GM12878 (cell line): Measurements from ENCODE around the gene OSBPL7. TPM values are rescaled to one million over a fixed set of nuclear protein-coding genes. Genes with fewer than 3 reads are reported as not detected.

ENCODE experiments used
- ATAC-seq: fragments of 200-7000 bp; cut with Tn5 transposase; 3 replicates; pipeline ENCODE4 v1.9.1; 2020; ENCODE audit warnings: mild to moderate bottlenecking, moderate library complexity
- BruUV-seq: library from RNA; stranded (reverse); fragments of 400-500 nt; replicated peaks from 2 replicates; lab custom pipeline; 2021; lab: Mats Ljungman, UMichigan
- CTCF ChIA-PET: fragments of 300-600 bp; sonication (Branson Sonifier 250); formaldehyde crosslinking; extraction: SDS; loops from one replicate; lab custom pipeline; 2021; ENCODE audit warnings: inconsistent platforms; lab: Yijun Ruan, JAX
- POLR2A ChIA-PET: fragments of 350-600 bp; formaldehyde crosslinking; extraction: SDS; loops from one replicate; lab custom pipeline; 2021; ENCODE audit warnings: inconsistent platforms; lab: Charles Lee
- RAD21 ChIA-PET: fragments of 300-600 bp; sonication (Branson Sonifier 250); formaldehyde crosslinking; loops from one replicate; lab custom pipeline; 2023; ENCODE audit warnings: antibody characterized with exemption; ENCODE audit not compliant: unreplicated experiment; lab: Charles Lee
- SMC1A ChIA-PET: fragments of 300-600 bp; sonication (Branson Sonifier 250); formaldehyde crosslinking; loops from one replicate; lab custom pipeline; 2023; ENCODE audit not compliant: unreplicated experiment, uncharacterized antibody; lab: Charles Lee
- DNase-seq: peaks from one replicate; pipeline ENCODE4 v3.0.0-alpha.2; 2011; ENCODE audit warnings: low read depth, low spot score
- FAIRE-seq: peaks from 3 replicates; lab custom pipeline; 2011; peaks lifted over from hg19 to GRCh38; lab: Jason Lieb, UNC
- H2AFZ ChIP-seq: 2 replicates; pipeline ENCODE4 v1.6.0; 2011; ENCODE audit warnings: low read depth, low read length, control low read depth; ENCODE audit not compliant: control insufficient read depth
- H3K27ac ChIP-seq: 2 replicates; pipeline ENCODE4 v1.5.1; 2011; ENCODE audit warnings: control low read depth; ENCODE audit not compliant: control insufficient read depth, insufficient read depth
- H3K27me3 ChIP-seq, 2 experiments: replicated peaks in 1 of 2; 2 replicates each; pipeline versions ENCODE4 v1.6.0 to v1.6.1; 2011; ENCODE audit warnings: low read length in 1 of 2; ENCODE audit not compliant: control insufficient read depth in 2 of 2, insufficient read depth in 2 of 2
- H3K36me3 ChIP-seq, 2 experiments: 2 replicates each; pipeline ENCODE4 v1.5.1; 2011; ENCODE audit warnings: low read length in 1 of 2; ENCODE audit not compliant: control insufficient read depth in 2 of 2, insufficient read depth in 2 of 2
- H3K4me1 ChIP-seq: 2 replicates; pipeline ENCODE4 v1.6.1; 2011; ENCODE audit warnings: mild to moderate bottlenecking, low read length, moderate library complexity, mixed read lengths; ENCODE audit not compliant: control insufficient read depth, insufficient read depth
- H3K4me2 ChIP-seq: 2 replicates; pipeline ENCODE4 v1.6.0; 2011; ENCODE audit warnings: control low read depth; ENCODE audit not compliant: control insufficient read depth, insufficient read depth
- H3K4me3 ChIP-seq: fragments of 200-600 bp; sonication (generic); 2 replicates; pipeline ENCODE4 v1.5.1; 2016
- H3K79me2 ChIP-seq: 2 replicates; pipeline ENCODE4 v1.6.0; 2011; ENCODE audit warnings: low read length; ENCODE audit not compliant: control insufficient read depth, insufficient read depth
- H3K9ac ChIP-seq: 2 replicates; pipeline ENCODE4 v1.8.0; 2011; ENCODE audit warnings: low read length, control low read depth, mixed read lengths; ENCODE audit not compliant: control insufficient read depth, insufficient read depth
- H3K9me3 ChIP-seq: replicated peaks from 3 replicates; pipeline ENCODE4 v1.5.1; 2011; ENCODE audit warnings: mild to moderate bottlenecking, low read length; ENCODE audit not compliant: control insufficient read depth, insufficient read depth
- H4K20me1 ChIP-seq: 2 replicates; pipeline ENCODE4 v1.6.0; 2011; ENCODE audit not compliant: control insufficient read depth, insufficient read depth
- CHD4 ChIP-seq: fragments of 200-600 bp; sonication (generic); IDR thresholded peaks from 2 replicates; pipeline ENCODE4 v1.6.1; 2016; ENCODE audit warnings: mild to moderate bottlenecking
- CREM ChIP-seq: IDR thresholded peaks from 2 replicates; pipeline ENCODE4 v1.6.1; 2014; ENCODE audit warnings: antibody characterized with exemption, low read depth
- HDAC2 ChIP-seq: fragments of 200-600 bp; sonication (generic); IDR thresholded peaks from 2 replicates; pipeline ENCODE4 v1.6.1; 2017
- HDGF ChIP-seq: fragments of 450-650 bp; IDR thresholded peaks from 2 replicates; pipeline ENCODE4 v1.6.1; 2016; ENCODE audit warnings: antibody characterized with exemption
- IKZF2 ChIP-seq, 2 experiments: fragments of 450-650 bp; IDR thresholded peaks; 2 replicates each; pipeline ENCODE4 v1.6.1; 2017; ENCODE audit warnings: mild to moderate bottlenecking in 2 of 2, moderate library complexity in 2 of 2
- IRF4 ChIP-seq: IDR thresholded peaks from 2 replicates; pipeline ENCODE4 v1.6.1; 2011; ENCODE audit warnings: low read depth, low read length
- JUNB ChIP-seq: IDR thresholded peaks from 2 replicates; pipeline ENCODE4 v1.6.1; 2016; ENCODE audit warnings: antibody characterized with exemption, mild to moderate bottlenecking
- MEF2B ChIP-seq: fragments of 450-650 bp; IDR thresholded peaks from 2 replicates; pipeline ENCODE4 v1.6.1; 2018; ENCODE audit warnings: mild to moderate bottlenecking, moderate library complexity; ENCODE audit not compliant: partially characterized antibody, poor library complexity, severe bottlenecking
- MYC ChIP-seq: IDR thresholded peaks from 2 replicates; pipeline ENCODE4 v1.6.1; 2011; ENCODE audit warnings: mild to moderate bottlenecking, low read length, moderate library complexity, inconsistent platforms; ENCODE audit not compliant: insufficient read depth, insufficient replicate concordance, insufficient read length, severe bottlenecking
- NFIC ChIP-seq: IDR thresholded peaks from 2 replicates; pipeline ENCODE4 v1.6.1; 2012; ENCODE audit warnings: low read depth, mild to moderate bottlenecking, inconsistent platforms, low read length, moderate library complexity
- NKRF ChIP-seq: fragments of 450-650 bp; conservative IDR thresholded peaks from 2 replicates; pipeline ENCODE4 v1.6.1; 2017; ENCODE audit warnings: mild to moderate bottlenecking, moderate library complexity
- NRF1 ChIP-seq: conservative IDR thresholded peaks from 2 replicates; pipeline ENCODE4 v1.6.1; 2011; ENCODE audit warnings: mild to moderate bottlenecking, low read depth, low read length, improper control_type of control experiment
- POU2F2 ChIP-seq: IDR thresholded peaks from 3 replicates; pipeline ENCODE4 v1.6.1; 2011; ENCODE audit warnings: low read depth, mild to moderate bottlenecking, low read length, borderline replicate concordance
- PRDM15 ChIP-seq: fragments of 450-650 bp; formaldehyde crosslinking; IDR thresholded peaks from 2 replicates; pipeline ENCODE4 v1.4.0; 2020; ENCODE audit warnings: mild to moderate bottlenecking, moderate library complexity
- RUNX3 ChIP-seq: IDR thresholded peaks from 2 replicates; pipeline ENCODE4 v1.6.1; 2012; ENCODE audit warnings: low read length, inconsistent platforms
- YBX1 ChIP-seq: fragments of 450-650 bp; IDR thresholded peaks from 2 replicates; pipeline ENCODE4 v1.6.1; 2016; ENCODE audit warnings: antibody characterized with exemption
- ZBTB33 ChIP-seq: fragments of 450-650 bp; IDR thresholded peaks from 2 replicates; pipeline ENCODE4 v1.6.1; 2017; ENCODE audit warnings: mild to moderate bottlenecking
- ZNF207 ChIP-seq: fragments of 450-650 bp; IDR thresholded peaks from 2 replicates; pipeline ENCODE4 v1.6.1; 2014; ENCODE audit warnings: antibody characterized with exemption, mild to moderate bottlenecking, borderline replicate concordance
- ZZZ3 ChIP-seq: IDR thresholded peaks from 2 replicates; pipeline ENCODE4 v1.6.1; 2011; ENCODE audit warnings: low read depth; ENCODE audit not compliant: control insufficient read depth, insufficient read length
- WGBS: methylation state at CpG from one replicate; pipeline ENCODE4 v1.1.6; 2016; ENCODE audit warnings: low lambda C conversion rate; ENCODE audit not compliant: insufficient replicate concordance, insufficient coverage; ENCODE audit errors: missing lambda C conversion rate; 5-methylcytosine and 5-hydroxymethylcytosine counted together
- in situ Hi-C: fragments of 300-500 bp; cut with MboI; formaldehyde crosslinking; loops from 9 replicates; pipeline ENCODE4 v1.14.3; 2018; ENCODE audit warnings: mixed read lengths
- intact Hi-C: fragments of 100-400 bp; cut with micrococcal nuclease; formaldehyde crosslinking; loops from one replicate; pipeline ENCODE4 v1.14.2; 2022; ENCODE audit not compliant: unreplicated experiment
- polyA plus RNA-seq, 11 experiments: library from polyadenylated mRNA; depleted of rRNA in 4 of 11; unstranded in 6 of 11; stranded (reverse) in 5 of 11; fragments of >200 nt; fragmentation: Nextera tagmentation in 4 of 11; fragmentation: Illumina TruSeq in 1 of 11; extraction: Ambion mirVana in 4 of 11; extraction: Trizol in 1 of 11; gene quantifications; 1 replicate in 1 of 11; 2 replicates in 10 of 11; pipeline versions ENCODE4 v1.2.1 to v1.2.3, GENCODE V29; 2011 to 2016; ENCODE audit warnings: inconsistent platforms in 2 of 11, missing spikeins in 2 of 11, low read depth in 1 of 11
- total RNA-seq, 4 experiments: library from RNA; depleted of rRNA in 3 of 4; stranded (reverse); fragments of >200 nt in 3 of 4; fragmentation: Illumina TruSeq in 1 of 4; extraction: Trizol in 1 of 4; gene quantifications; 2 replicates each; pipeline versions ENCODE4 v1.2.1 to v1.2.3, GENCODE V29; 2013 to 2021

Gene OSBPL7
- total and polyA plus RNA-seq, 10 of the 15 experiments (the other 5 are each of a cell fraction or from before 2014, with no cell fraction given): 0.50 to 16.1 (median 6.7) TPM

- Histone ChIP-seq H3K4me2 (no peak overlapping the region), H3K27ac (no peak overlapping the region), H3K27me3 (no peaks in the 10 kb centered on the region), H3K79me2 (peaks cover 16% of the 10 kb centered on the region), H3K9me3 (no peaks in the 10 kb centered on the region), H3K4me3 (no peak overlapping the region), H4K20me1 (no peaks in the 10 kb centered on the region), H3K9ac (no peak overlapping the region), H3K36me3 (no peaks in the 10 kb centered on the region), H3K4me1 (peaks cover 9% of the 10 kb centered on the region), H2AFZ (no peak overlapping the region)
- no TSS peak for BruUV-seq
- RAD21 ChIA-PET: interaction anchor here (0.6 kb wide), 1 partner anchor 60 kb away, joined by 4 read pairs; no protein-coding TSS in a partner anchor
- FAIRE-seq (no peak), DNase-seq (no peak), ATAC-seq (no peak)
- 53% methylated on average over 5 of the region's 5 CpGs for WGBS
- intact Hi-C loops (no loop called here), in situ Hi-C loops (no loop called here)
- SMC1A ChIA-PET: interaction anchor here (1.0 kb wide), 1 partner anchor 55 kb away, joined by 3 read pairs; no protein-coding TSS in a partner anchor
- CTCF ChIA-PET: interaction anchor here (1.7 kb wide), 1 partner anchor 115 kb away, joined by 3 read pairs; no protein-coding TSS in a partner anchor
- TF ChIP-seq YBX1 (no peak), RUNX3 (no peak), IRF4 (no peak), HDAC2 (no peak), CHD4 (no peak), HDGF (no peak), MYC (no peak), NKRF (no peak), ZNF207 (no peak), ZBTB33 (no peak), ZZZ3 (no peak), POU2F2 (no peak), IKZF2 (IDR thresholded peaks at IDR 0.05) (no peak), NFIC (no peak), MEF2B (no peak), NRF1 (no peak), CREM (no peak), JUNB (no peak), PRDM15 (no peak)
- POLR2A ChIA-PET: interaction anchor here (0.6 kb wide), 1 partner anchor 853 kb away, joined by 3 read pairs; no protein-coding TSS in a partner anchor
These were observed 13.2 kb upstream of the OSBPL7 start for GRCh38 chr17:47834756-47835155.
